Mucosa of gallbladder (tissue), 1 donor: ENCODE data around the gene SLC2A1. TPM values are rescaled to one million over a fixed set of nuclear protein-coding genes. Genes with fewer than 3 reads are reported as not detected.

Source experiments
- DNase-seq: peaks from one replicate; pipeline ENCODE4 v3.0.0-alpha.2; 2020; ENCODE audit warnings: low spot score
- total RNA-seq: library from RNA; stranded (reverse); gene quantifications from one replicate; pipeline ENCODE4 v1.2.1, GENCODE V29; 2021
- donor health status: DM: no; HTN: no; CAD: no.

The SLC2A1 gene
- total RNA-seq, 1 donor from 2014 or later: 142 TPM

GRCh38 chr1:42942444-42942843, 16.2 kb downstream of the SLC2A1 start:
- DNase-seq: no peak

GRCh38 chr1:42941640-42942330, 16.9 kb downstream of the SLC2A1 start:
- DNase-seq: peak; percentile 77

GRCh38 chr1:42940851-42941639, 17.6 kb downstream of the SLC2A1 start:
- DNase-seq: peak; percentile 69

DNA sequence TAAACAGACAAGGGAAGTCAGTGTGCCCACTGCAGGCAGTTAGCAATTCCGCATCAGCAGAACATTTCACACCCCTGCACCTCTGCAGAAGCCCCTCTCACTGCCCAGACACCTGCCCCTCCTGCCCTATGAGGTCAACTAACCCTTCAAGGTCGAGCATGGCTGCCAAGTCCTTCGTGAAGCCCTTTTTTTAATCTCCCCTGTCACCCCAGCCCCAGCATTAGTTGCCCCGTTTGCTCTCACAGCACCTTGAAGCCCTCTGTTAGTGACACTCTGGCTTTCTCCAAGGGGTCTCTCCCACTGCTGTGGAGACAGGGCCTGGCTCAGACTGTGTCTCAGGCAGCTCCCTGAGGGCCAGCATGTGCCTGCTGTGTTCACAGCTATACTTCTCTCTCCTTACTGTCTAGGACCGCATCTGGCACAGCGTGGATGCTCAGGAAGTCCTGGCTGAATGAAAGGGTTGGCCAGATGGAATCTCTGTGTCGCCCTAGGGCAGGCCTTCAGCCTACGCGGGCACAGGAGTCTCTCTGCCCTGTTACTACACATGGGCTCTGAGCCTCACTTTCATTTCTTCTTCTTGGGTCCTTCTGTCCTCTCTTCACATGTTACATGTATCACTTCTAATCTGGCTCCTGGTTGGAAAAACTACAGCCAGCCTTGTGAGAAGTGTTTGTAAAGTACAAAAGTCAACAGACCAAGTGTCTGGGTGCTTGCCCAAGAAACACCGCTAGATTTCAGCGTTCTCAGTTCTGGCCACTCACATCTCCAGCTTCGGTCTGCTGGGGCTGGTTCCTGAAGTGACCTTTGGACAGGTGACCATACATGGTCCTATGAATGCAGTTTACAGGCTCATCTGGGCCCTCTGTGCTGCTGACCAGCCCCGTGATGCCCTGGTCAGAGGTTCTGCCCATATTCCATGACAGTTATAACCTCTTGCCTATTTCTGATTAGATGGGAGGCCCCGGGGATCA, 19.7 kb downstream of the SLC2A1 start:
- peak; percentile 71 for DNase-seq

DNA sequence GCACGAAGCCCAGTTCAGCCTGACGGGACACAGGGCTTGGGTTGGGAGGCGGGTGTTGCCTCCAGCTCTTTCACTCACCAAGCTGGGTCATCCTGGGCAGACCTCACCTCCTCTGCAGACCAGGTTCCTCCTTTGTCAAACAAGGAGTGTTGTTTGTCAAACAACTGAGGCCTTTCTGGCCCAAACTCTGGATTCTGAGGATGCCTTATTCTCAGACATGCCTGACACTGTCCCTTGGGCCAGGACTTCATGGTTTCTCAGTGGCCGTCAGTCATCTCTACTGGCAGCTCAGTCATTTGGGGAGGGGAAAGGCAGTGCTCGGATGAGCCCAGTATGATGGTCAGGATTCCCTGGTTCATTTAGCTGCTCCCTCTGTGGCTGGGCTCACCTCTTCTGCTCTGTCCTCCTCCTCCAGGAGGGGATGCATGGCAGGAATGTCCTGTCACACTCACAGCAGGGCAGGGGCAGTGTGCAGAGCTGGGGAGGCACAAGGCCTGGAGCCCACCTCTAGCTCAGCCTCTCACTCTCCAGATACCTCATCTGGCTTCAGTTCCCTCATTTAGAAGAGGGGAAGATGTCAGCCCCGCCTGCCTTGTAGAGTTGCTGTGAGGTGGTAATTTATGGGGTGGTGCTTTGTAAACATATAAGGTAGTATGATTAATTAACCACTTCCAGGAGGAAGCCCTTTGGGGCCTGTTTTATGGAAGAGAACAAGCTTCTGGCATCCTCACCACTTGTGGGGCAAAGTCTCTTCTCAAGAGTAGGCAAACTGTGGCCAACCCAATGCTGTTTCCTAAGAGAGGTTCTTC, 20.6 kb downstream of the SLC2A1 start:
- DNase-seq: no peak

GRCh38 chr1:42937141-42937696, 21.4 kb downstream of the SLC2A1 start:
- DNase-seq: no peak

GRCh38 chr1:42936309-42937078, 22.2 kb downstream of the SLC2A1 start:
- no peak for DNase-seq

DNA sequence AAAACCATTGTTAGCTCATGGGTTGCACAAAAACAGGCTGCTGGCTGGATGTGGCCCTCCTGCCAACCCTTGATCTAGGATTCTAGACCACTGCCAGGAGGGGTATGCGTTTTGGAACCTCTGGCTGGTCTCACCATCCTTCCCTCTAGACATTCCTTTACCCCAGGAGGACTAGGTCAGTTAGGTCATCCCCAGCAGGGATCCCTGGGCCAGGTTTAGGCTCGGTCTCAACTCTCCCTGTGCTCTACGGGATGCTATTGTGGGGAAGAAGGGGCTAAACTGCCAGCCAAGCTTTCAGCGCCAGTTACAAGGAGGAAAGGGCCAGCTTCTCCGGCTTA, 22.7 kb downstream of the SLC2A1 start:
- no peak for DNase-seq

DNA sequence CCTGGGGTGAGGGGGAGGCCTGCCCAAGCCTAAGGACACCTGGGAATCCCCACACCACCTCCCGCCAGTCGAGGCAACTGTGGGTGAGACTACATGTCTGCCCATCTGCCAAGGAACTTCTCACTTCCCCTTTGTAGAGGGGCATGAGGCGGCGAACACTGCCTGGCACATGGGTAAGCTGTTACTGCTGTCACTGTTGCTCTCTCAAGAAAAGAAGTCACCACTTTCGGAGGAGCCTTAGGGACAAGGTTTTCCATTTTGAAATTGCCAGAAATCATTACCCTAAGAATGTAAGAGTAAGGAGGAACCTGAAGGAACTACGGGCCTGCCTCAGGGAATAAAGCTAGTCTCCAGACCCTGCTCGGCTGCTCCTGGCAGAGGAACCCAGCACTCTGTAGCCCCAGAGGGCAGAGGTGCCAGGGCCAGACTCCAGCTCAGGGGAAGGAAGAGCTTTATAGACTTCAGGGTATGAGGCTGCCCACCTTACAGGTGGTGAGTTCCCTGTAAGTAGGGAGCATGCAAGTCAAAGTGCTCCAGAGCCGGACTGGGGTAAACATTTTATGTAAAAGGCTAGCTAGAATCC, 23.3 kb downstream of the SLC2A1 start:
- no peak for DNase-seq

GRCh38 chr1:42934541-42935312, 23.9 kb downstream of the SLC2A1 start:
- DNase-seq: no peak

- DNase-seq: no peak
Observed at GRCh38 chr1:42933610-42934491, 24.8 kb downstream of the SLC2A1 start.

- no peak for DNase-seq
Observed at GRCh38 chr1:42933060-42933586, 25.5 kb downstream of the SLC2A1 start.

DNA sequence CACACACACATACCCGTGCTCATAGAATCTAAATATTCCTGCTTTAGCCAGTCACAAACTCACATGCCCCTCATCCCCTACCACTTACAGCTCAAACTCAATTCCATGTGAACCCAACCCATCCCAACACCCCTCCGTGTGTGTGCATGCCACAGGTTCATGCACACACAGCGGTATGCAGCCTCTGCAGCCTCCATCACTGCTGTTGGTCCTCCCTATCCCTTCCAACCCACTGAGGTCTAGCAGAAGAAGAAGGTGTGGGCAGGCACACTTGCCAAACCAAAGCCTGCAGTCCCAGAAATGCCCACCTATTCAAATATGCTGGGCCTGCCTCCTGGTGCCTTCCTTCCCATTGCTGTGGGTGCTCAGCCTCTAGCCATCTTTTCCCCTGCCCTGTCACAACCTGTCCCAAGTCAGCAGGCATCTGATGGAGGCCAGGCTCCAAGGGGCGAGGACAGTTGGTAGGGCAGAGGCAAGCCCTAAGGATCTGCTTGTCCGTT, 26.2 kb downstream of the SLC2A1 start:
- DNase-seq: no peak

DNA sequence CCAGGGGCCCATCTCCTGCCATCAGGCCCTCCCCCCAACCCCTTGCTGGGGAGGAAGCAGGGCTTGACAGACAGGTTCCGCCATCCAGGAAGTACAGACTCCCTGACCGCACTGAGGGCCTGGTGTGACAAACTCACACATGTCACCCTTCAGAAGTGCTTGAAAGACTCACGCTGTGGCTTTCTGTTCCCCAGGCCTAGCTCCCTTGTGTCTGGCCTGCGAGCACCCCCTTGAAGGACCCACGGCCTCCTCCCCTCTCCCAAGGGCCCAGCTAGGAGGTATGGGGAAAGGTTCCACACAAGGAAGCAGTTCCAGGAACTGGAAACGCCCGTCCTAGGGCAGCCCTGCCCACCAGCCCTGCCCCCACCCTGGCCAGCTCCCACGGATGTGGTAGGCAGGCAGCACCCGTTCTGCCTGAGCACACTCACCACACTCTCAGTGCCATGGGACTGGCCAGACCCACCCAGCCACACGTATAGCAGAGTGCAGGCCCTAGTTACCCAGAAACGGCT, 26.7 kb downstream of the SLC2A1 start:
- peak; percentile 78 for DNase-seq

GRCh38 chr1:42931108-42931539, 27.5 kb downstream of the SLC2A1 start:
- DNase-seq: no peak

DNA sequence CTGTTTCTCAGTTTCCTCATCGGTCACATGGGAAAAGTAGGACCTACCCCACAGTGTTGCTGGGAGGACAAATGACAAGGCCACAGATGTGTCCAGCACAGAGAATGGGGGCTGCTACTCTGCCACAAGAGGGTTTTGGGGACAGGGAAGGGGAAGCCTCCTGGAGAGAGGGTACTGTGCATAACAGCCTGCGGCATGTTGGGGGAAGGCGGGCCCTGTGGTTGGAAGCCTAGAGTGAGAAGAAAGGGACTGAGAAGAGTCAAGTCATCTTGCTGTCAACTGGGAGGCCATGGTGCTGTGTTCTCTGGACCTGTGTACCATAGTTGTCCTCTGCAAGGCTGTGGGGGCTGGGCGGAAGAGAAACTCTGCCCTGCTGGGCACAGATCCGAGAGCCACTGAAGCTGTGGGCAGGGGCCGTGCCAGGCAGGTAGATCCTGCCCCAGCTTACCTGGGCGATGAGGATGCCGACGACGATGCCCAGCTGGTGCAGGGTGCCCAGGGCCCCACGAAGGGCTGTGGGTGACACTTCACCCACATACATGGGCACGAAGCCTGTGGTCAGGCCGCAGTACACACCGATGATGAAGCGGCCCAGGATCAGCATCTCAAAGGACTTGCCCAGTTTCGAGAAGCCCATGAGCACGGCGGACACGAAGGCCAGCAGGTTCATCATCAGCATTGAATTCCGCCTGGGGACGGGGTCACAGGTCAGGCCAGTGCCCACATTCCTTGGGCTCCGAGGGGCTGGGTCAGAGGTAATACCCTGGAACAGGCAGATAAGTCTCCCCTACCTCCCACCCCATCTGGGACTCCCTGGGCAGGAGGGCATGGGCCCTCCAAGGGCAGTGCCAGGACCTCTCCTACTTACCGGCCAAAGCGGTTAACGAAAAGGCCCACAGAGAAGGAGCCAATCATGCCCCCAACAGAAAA, 28.2 kb downstream of the SLC2A1 start:
- no peak for DNase-seq
